ENCODE measurements around the gene UNC93B1. TPM values are rescaled to one million over a fixed set of nuclear protein-coding genes. Genes with fewer than 3 reads are reported as not detected.
"Not testable (repeated sequence)": the region's sequence is repeated elsewhere in the genome, so short reads cannot be mapped to it uniquely, and the experiment has no call there.

UNC93B1 gene
- total RNA-seq, 2 experiments from 2014 or later = 21.3 to 22.0 TPM

GRCh38 chr11:67964746-67965145 is 39.2 kb downstream of the UNC93B1 start:
- DNase-seq; H3K27me3 ChIP-seq (ENCODE audit: control insufficient read depth in 1 of 2, insufficient read depth in 2 of 2, low read length in 2 of 2); H3K4me1 ChIP-seq (ENCODE audit: insufficient read depth, low read length); intact Hi-C loops (cut with DNase I, micrococcal nuclease); H3K36me3 ChIP-seq (ENCODE audit: insufficient read depth, low read length); POLR2A ChIA-PET; H3K4me1 Mint-ChIP-seq (ENCODE audit: low read depth); H3K27ac ChIP-seq (ENCODE audit: low read depth in 1 of 2, low read length in 2 of 2); H3K36me3 Mint-ChIP-seq (ENCODE audit: low read depth); ATAC-seq (ENCODE audit: poor library complexity); H3K4me3 Mint-ChIP-seq; CTCF ChIA-PET; H3K4me3 ChIP-seq (ENCODE audit: low read length); H3K9me3 Mint-ChIP-seq; H3K9me3 ChIP-seq (ENCODE audit: control insufficient read depth in 1 of 2, insufficient read depth in 1 of 2, low read length in 2 of 2); H3K27ac Mint-ChIP-seq: not testable (repeated sequence)
- H3K27me3 Mint-ChIP-seq = peaks cover 17% of the 10 kb centered on the region

- H3K4me3 ChIP-seq (ENCODE audit: low read length); DNase-seq; H3K27me3 ChIP-seq (ENCODE audit: control insufficient read depth in 1 of 2, insufficient read depth in 2 of 2, low read length in 2 of 2); H3K4me1 Mint-ChIP-seq (ENCODE audit: low read depth); H3K36me3 Mint-ChIP-seq (ENCODE audit: low read depth); H3K4me3 Mint-ChIP-seq; H3K36me3 ChIP-seq (ENCODE audit: insufficient read depth, low read length); H3K9me3 ChIP-seq (ENCODE audit: control insufficient read depth in 1 of 2, insufficient read depth in 1 of 2, low read length in 2 of 2); ATAC-seq (ENCODE audit: poor library complexity); intact Hi-C loops (cut with DNase I, micrococcal nuclease); H3K27ac Mint-ChIP-seq; H3K4me1 ChIP-seq (ENCODE audit: insufficient read depth, low read length); POLR2A ChIA-PET; H3K27ac ChIP-seq (ENCODE audit: low read depth in 1 of 2, low read length in 2 of 2); CTCF ChIA-PET; H3K9me3 Mint-ChIP-seq: not testable (repeated sequence)
- H3K27me3 Mint-ChIP-seq = peaks cover 20% of the 10 kb centered on the region
Observed at GRCh38 chr11:67963879-67964278, 40.0 kb downstream of the UNC93B1 start.

- intact Hi-C loops (cut with DNase I, micrococcal nuclease); H3K4me1 ChIP-seq (ENCODE audit: insufficient read depth, low read length); POLR2A ChIA-PET; ATAC-seq (ENCODE audit: poor library complexity); H3K36me3 Mint-ChIP-seq (ENCODE audit: low read depth); H3K4me1 Mint-ChIP-seq (ENCODE audit: low read depth); H3K9me3 ChIP-seq (ENCODE audit: control insufficient read depth in 1 of 2, insufficient read depth in 1 of 2, low read length in 2 of 2); H3K27ac Mint-ChIP-seq; H3K27ac ChIP-seq (ENCODE audit: low read depth in 1 of 2, low read length in 2 of 2); H3K9me3 Mint-ChIP-seq; CTCF ChIA-PET; H3K4me3 ChIP-seq (ENCODE audit: low read length); H3K27me3 ChIP-seq (ENCODE audit: control insufficient read depth in 1 of 2, insufficient read depth in 2 of 2, low read length in 2 of 2); H3K4me3 Mint-ChIP-seq; DNase-seq; H3K36me3 ChIP-seq (ENCODE audit: insufficient read depth, low read length): not testable (repeated sequence)
- peaks cover 21% of the 10 kb centered on the region for H3K27me3 Mint-ChIP-seq
Observed at GRCh38 chr11:67963217-67963616, 40.7 kb downstream of the UNC93B1 start.

- not testable (repeated sequence) for ATAC-seq (ENCODE audit: poor library complexity); H3K9me3 Mint-ChIP-seq; H3K4me1 Mint-ChIP-seq (ENCODE audit: low read depth); H3K27ac ChIP-seq (ENCODE audit: low read depth in 1 of 2, low read length in 2 of 2); H3K27ac Mint-ChIP-seq; DNase-seq; H3K27me3 ChIP-seq (ENCODE audit: control insufficient read depth in 1 of 2, insufficient read depth in 2 of 2, low read length in 2 of 2); H3K9me3 ChIP-seq (ENCODE audit: control insufficient read depth in 1 of 2, insufficient read depth in 1 of 2, low read length in 2 of 2); H3K4me3 ChIP-seq (ENCODE audit: low read length); H3K36me3 ChIP-seq (ENCODE audit: insufficient read depth, low read length); H3K36me3 Mint-ChIP-seq (ENCODE audit: low read depth)
- H3K4me3 Mint-ChIP-seq = peak overlapping the region; percentile 78
- intact Hi-C loops (cut with DNase I, micrococcal nuclease) = loop anchor here in 1 of 2 experiments (10.0 kb wide), 1 partner anchor 101 kb away; no protein-coding TSS in a partner anchor
- POLR2A ChIA-PET = interaction anchor here (1.1 kb wide), 1 partner anchor 72 kb away, joined by 6 read pairs; no protein-coding TSS in a partner anchor
- CTCF ChIA-PET = interaction anchor here (0.6 to 1.1 kb wide), 8 partner anchors 36 to 97 kb away, joined by 3 to 9 read pairs (median 4); partner anchors contain the start of gene NDUFS8
- peaks cover 10% of the 10 kb centered on the region for H3K4me1 ChIP-seq (ENCODE audit: insufficient read depth, low read length)
- H3K27me3 Mint-ChIP-seq = peaks cover 23% of the 10 kb centered on the region
Observed at GRCh38 chr11:67956236-67956635, 47.7 kb downstream of the UNC93B1 start.

GRCh38 chr11:67955461-67956007 is 48.4 kb downstream of the UNC93B1 start:
- not testable (repeated sequence) for H3K36me3 Mint-ChIP-seq (ENCODE audit: low read depth); H3K36me3 ChIP-seq (ENCODE audit: insufficient read depth, low read length); H3K9me3 Mint-ChIP-seq; H3K27me3 ChIP-seq (ENCODE audit: control insufficient read depth in 1 of 2, insufficient read depth in 2 of 2, low read length in 2 of 2); H3K27ac Mint-ChIP-seq; H3K4me1 Mint-ChIP-seq (ENCODE audit: low read depth); H3K9me3 ChIP-seq (ENCODE audit: control insufficient read depth in 1 of 2, insufficient read depth in 1 of 2, low read length in 2 of 2); H3K27ac ChIP-seq (ENCODE audit: low read depth in 1 of 2, low read length in 2 of 2)
- ChIA-PET CTCF (interaction anchor here (0.6 to 1.1 kb wide), 10 partner anchors 37 to 96 kb away, joined by 3 to 9 read pairs (median 4); partner anchors contain the start of genes NDUFS8 and UNC93B1), POLR2A (interaction anchor here (1.1 kb wide), 1 partner anchor 71 kb away, joined by 6 read pairs; no protein-coding TSS in a partner anchor)
- H3K4me3 Mint-ChIP-seq = peak overlapping the region; percentile 89
- DNase-seq (peak; percentile 51 to 90 (median 75)), ATAC-seq (ENCODE audit: poor library complexity) (peak; percentile 73)
- H3K27me3 Mint-ChIP-seq = peaks cover 19% of the 10 kb centered on the region
- peak overlapping the region; percentile 53 for H3K4me3 ChIP-seq (ENCODE audit: low read length)
- peak; percentile 58 for TF ChIP-seq CTCF (IDR thresholded peaks at IDR 0.05)
- intact Hi-C loops (cut with DNase I, micrococcal nuclease) = loop anchor here (2.0 to 10.0 kb wide), 2 partner anchors 97 to 101 kb away; no protein-coding TSS in a partner anchor
- peaks cover 10% of the 10 kb centered on the region for H3K4me1 ChIP-seq (ENCODE audit: insufficient read depth, low read length)

- not testable (repeated sequence) for H3K36me3 Mint-ChIP-seq (ENCODE audit: low read depth); H3K27ac Mint-ChIP-seq; H3K36me3 ChIP-seq (ENCODE audit: insufficient read depth, low read length); H3K27ac ChIP-seq (ENCODE audit: low read depth in 1 of 2, low read length in 2 of 2); ATAC-seq (ENCODE audit: poor library complexity); H3K27me3 ChIP-seq (ENCODE audit: control insufficient read depth in 1 of 2, insufficient read depth in 2 of 2, low read length in 2 of 2); H3K9me3 Mint-ChIP-seq; H3K4me1 Mint-ChIP-seq (ENCODE audit: low read depth); H3K9me3 ChIP-seq (ENCODE audit: control insufficient read depth in 1 of 2, insufficient read depth in 1 of 2, low read length in 2 of 2)
- intact Hi-C loops (cut with DNase I, micrococcal nuclease) = loop anchor here (2.0 to 10.0 kb wide), 2 partner anchors 96 to 100 kb away; no protein-coding TSS in a partner anchor
- peak overlapping the region; percentile 53 for H3K4me3 ChIP-seq (ENCODE audit: low read length)
- Mint-ChIP-seq H3K4me3 (peak overlapping the region; percentile 66), H3K27me3 (peaks cover 19% of the 10 kb centered on the region)
- H3K4me1 ChIP-seq (ENCODE audit: insufficient read depth, low read length) = peaks cover 10% of the 10 kb centered on the region
- CTCF ChIA-PET = interaction anchor here (0.7 to 1.1 kb wide), 9 partner anchors 38 to 96 kb away, joined by 3 to 9 read pairs (median 4); partner anchors contain the start of gene UNC93B1
- DNase-seq = peak in 4 of 14 experiments; percentile 2 to 35 (median 12)
- POLR2A ChIA-PET = interaction anchor here (1.1 kb wide), 1 partner anchor 70 kb away, joined by 6 read pairs; no protein-coding TSS in a partner anchor
Observed at GRCh38 chr11:67954971-67955370, 48.9 kb downstream of the UNC93B1 start.
